Stimulated activated CD4-positive, alpha-beta T cell treated with anti-CD3 and anti-CD28 coated beads, Interleukin-15, amount 100 ng/mL, for 24 hours (primary cell): Measurements from ENCODE around the gene ECHS1.
"Not testable (repeated sequence)": the region's sequence is repeated elsewhere in the genome, so short reads cannot be mapped to it uniquely, and the experiment has no call there.

Experiments
- DNase-seq: peaks from one replicate; pipeline ENCODE4 v3.0.0-alpha.2; 2020

The ECHS1 gene

GRCh38 chr10:133373174-133374090 is at the start of gene ECHS1:
ECHS1 (minus strand) TSS chr10:133373354; CDS start chr10:133373333, 21 bp downstream.
- peak; percentile 97 for DNase-seq

GRCh38 chr10:133422223-133422806 is 49.2 kb upstream of the ECHS1 start:
- DNase-seq, result no peak

DNA sequence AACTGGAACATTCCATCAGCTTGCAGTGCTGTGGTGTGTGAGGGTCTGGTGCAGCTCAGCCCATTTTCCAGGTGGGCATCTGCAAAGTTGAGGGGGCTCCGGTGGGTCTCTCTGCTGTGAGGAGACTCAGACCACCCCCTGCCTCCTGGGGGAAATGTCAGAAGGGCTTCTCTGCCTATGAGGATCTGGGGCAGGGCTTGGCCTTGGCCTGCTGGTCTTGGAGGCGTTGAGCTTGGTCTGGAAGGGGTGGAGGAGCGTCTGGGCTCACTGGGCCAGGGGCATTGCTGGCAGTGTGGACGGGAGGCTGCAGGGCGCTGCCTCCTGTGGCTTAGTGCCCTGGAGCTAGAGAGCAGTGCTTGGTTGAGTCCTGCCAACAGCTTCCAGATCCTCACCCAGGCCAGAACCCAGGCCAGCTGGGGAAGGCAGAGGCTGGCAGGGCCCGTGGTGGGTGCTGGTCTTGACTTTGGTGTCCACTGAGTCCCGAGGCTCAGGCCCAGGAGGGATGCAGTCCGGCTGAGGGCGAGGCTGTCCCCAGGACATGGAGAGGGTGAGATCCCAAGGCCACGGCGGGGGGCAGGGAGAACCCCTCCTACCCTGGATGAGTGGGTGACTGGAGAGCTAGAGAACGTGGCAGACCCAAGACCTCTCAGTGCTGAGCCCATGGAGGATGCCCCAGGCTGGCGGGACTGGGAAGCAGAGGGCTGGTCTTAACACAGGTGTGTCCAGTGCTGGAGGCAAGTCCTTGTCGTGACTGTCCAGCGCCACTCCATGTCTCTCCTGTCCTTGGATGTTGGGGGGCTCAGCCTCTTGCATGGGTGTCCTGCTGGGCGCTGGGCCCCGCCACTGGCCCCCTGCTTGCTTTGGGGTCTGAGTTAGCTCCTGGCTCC is 48.4 kb upstream of the ECHS1 start:
- no peak for DNase-seq

GRCh38 chr10:133420579-133420978 is 47.4 kb upstream of the ECHS1 start:
- DNase-seq, result no peak

DNA sequence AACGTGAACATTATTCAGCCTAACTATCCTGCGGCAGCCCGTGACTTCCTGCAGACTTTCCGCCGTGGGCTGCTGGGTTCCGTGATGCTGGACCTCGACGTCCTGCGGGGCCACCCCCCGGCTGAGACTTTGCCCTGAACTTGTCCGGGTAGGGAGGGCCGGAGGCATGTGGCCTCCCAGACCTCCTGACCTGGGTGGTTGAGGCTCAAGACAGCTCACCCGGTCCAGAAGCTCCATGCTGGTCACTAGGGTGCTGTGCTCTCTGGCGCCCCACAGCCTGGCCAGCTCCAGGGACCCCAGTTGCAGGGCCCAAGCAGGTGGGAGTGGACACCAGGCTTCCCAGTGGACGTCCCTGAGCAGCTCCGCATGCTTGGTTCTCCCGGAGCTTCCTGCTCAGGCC is 46.9 kb upstream of the ECHS1 start:
- no peak for DNase-seq

DNA sequence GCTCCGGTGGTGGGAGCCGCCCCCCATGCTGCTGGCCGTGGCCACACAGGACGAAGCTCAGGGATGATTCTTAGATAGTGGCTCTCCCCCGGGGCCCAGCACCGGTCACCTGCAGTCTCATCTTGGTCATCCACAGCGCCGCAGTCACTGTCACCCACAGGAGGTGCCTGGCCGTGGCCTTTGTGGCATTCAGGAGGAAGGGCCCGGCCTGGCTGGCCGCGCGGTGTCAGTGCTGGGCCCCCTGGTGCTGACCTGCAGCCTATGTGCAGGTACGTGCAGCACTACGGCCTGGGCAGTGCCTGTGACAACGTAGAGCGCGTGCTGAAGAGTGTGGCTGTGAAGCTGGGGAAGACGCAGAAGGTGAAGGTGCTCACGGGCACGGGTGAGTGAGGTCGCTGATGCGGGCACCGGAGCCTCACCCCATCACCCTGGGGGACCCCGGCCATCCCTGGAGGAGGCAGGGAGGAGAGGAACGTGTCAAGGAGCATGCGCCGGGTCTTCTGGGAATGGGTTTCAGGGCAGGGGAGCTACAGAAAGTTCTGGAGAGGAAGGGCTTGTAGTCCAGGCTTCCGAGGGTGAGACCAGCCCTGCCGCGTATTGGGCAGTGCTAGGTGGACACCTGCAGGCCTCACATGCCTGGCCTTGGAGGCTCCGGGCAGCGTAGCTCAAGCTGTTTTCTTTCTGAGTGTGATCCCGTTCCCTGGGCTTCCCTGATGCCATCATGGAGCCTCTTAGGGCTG is 46.2 kb upstream of the ECHS1 start:
- no peak for DNase-seq

- no peak for DNase-seq
Measured at GRCh38 chr10:133418289-133418993, 45.3 kb upstream of the ECHS1 start.

DNA sequence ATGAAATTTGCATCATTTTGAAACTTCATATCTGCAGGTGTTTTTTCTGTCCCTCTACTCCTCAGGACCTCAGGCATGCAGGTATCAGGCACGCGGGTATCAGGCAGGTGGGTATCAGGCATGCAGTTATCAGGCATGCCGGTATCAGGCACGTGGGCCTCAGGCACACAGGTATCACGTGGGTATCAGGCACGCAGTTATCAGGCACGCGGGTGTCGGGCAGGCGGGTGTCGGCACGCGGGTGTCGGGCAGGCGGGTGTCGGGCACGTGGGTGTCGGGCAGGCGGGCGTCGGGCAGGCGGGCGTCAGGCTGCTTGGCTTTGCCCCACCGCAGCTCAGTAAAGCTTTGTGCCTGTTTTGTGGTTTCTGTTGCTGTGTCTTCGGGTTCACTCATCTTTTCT is 42.6 kb upstream of the ECHS1 start:
- DNase-seq, result no peak

- not testable (repeated sequence) for DNase-seq
Measured at GRCh38 chr10:133414401-133414800, 41.2 kb upstream of the ECHS1 start.

- no peak for DNase-seq
Measured at GRCh38 chr10:133412381-133412711, 39.2 kb upstream of the ECHS1 start.

GRCh38 chr10:133411523-133412380 is 38.6 kb upstream of the ECHS1 start:
- DNase-seq, result no peak

GRCh38 chr10:133405844-133406527 is 32.8 kb upstream of the ECHS1 start:
- no peak for DNase-seq

DNA sequence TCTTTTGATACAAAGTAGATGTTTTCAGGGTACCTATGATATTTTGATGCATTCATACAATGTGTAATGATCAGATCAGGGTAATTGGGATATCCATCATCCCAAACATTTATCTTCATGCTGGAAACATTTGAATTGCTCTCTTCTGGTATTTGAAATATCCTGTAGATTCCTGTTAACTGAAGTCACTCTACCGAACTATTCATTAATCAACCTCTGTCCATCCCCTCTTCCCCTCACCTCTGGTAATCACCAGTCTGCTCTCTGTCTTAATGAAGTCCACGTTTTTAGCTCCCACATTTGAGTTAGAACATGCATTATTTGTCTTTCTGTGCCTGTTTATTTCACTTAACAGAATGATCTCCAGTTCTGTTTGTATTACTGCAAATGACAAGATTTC is 32.1 kb upstream of the ECHS1 start:
- no peak for DNase-seq

DNA sequence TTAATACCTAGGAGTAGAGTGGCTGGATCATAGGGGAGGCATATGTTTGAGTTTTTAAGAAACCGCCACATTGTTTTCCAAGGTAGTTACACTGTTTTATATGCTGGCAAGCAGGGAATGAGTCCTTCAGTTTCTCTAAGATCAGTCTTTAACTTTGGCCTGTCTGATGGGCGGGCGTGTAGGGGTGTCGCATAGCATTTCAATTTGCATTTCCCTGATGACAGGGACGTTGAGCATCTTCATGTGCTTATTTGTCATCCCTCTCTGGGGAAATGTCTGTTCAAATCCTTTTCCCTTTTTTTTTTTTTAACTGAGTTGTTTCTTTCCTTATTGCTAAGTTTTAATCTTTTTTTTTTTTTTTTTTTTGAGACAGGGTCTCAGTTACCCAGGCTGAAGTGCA is 30.6 kb upstream of the ECHS1 start:
- DNase-seq, result no peak

GRCh38 chr10:133403359-133403758 is 30.2 kb upstream of the ECHS1 start:
- no peak for DNase-seq

DNA sequence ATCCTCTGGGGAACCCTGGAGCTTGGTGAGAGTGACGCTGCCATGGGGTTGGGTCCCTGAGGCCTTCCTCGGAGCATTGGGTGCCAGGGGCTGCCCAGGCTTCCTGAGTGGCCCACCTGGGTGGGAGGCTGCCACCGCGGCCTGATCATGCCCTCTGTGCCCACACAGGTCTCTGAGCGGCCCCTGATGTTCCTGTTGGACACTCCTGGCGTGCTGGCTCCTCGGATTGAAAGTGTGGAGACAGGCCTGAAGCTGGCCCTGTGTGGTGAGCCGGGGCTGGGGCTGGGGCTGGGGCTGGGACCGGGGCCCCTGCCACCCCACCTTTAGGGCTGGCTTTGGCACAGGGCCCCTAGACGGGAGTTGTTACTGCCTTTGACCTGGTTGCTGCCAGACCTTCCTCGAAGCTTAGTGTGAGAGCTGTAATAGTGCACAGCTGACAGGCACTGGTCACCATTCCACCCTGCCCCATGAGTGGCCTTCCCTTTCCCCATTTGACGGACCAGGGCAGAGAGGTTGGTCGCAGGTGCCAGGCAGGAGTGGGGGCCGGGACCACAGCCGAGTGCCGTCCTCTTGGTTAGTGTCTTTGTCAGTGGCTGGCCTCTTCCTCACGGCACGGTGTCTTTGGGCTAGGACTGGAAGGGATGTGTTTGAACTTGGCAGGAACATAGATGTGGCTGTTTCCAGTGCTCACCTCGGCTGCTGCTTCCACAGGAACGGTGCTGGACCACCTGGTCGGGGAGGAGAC is 29.0 kb upstream of the ECHS1 start:
- no peak for DNase-seq

DNA sequence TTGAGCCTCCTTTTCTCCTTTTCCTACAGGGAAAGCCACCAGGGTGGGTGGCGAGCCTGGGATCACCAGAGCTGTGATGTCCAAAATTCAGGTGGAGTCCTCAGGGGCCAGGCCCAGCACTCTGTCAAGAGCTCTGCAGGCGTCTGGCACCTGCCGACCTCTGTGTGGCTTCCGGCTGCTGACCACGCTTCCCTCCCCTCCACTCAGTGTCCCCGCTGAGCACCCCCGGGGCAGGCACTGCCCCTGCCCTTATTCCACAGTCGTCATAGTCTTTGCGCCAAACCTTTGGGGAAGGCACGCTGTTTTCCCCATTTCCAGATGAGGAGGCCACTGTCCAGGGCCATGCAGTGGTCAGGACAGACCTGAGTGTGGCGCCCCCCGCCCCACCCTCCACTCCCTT is 28.3 kb upstream of the ECHS1 start:
- no peak for DNase-seq

GRCh38 chr10:133400624-133401424 is 27.7 kb upstream of the ECHS1 start:
- DNase-seq, result no peak

DNA sequence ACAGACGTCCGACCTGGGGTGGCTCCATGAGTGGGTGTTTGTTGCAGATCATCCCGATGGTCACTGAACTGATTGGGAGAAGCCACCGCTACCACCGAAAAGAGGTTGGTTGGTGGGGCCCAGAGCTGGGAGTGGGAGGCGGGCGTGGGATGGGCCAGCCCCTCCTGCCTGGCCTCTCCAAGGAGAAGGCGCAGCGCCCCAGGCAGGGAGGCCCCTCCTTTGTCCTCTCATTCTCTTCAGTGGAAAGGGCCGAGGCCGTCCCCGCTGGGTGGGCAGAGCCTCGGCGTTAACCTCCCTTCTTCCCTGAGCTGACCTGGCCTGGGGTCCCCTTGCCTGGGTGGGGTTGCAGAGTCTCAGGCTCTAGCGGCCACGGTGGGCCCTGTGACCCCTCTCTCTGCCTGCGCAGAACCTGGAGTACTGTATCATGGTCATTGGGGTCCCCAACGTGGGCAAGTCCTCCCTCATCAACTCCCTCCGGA is 26.0 kb upstream of the ECHS1 start:
- no peak for DNase-seq
